ENCODE data around the gene IQCH. TPM values are rescaled to one million over a fixed set of nuclear protein-coding genes. Genes with fewer than 3 reads are reported as not detected.

IQCH gene
- total RNA-seq, 1 donor from 2014 or later: 6.9 TPM

DNA sequence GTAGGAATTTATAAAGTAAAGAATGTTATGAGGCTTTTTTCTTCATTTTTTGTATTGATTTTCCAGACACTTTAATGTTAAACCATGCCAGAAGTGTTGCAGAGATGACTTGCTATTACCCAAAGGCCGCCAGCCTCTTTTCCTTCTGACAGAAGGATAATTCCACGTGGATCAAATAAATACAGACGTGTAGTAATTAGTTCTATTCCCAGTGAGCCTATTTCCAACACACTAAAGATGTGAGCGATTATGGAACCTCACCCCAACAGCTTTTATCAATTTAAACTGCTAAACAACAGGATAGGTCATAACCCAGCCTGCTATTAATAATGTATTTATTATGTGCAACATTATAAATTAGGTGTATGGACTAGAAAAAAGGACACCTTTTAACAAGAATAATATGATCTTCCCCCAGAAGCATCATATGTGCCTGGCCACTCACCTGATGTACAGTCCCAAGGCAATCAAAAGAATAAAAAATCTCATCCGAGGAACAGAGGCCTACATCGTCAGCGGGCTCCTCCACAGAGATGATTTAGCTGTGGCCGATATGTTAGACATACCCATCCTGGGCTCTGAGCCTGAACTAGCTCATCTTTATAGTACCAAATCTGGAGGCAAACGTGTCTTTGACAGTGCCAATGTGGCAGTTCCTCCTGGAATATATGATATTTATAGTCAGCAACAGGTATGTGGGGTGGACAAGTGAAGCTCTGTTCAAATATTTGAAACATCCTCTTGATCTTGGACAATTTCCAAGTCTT lies 140.5 kb downstream of the IQCH start:
- no peak for DNase-seq (ENCODE audit: low read depth)

DNA sequence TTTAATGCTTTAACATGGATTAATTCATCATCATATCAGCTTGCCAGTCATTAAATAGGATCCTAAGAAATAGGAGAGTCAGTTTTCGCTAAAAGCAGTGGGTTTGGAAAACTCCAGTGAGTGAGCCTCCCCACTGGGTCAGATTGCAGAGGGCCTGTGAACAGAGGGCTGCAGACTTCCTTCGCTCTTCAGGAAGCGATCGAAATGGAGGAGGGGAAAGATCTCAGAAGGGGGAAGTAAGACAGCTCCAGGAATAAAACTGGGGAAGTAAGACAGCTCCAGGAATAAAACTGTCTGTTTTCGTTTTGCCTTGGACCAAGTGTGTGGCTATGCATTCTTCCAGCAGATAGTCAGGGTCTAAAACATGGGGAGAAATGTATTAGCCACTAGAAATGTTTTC lies 141.5 kb downstream of the IQCH start:
- no peak for DNase-seq (ENCODE audit: low read depth)

DNA sequence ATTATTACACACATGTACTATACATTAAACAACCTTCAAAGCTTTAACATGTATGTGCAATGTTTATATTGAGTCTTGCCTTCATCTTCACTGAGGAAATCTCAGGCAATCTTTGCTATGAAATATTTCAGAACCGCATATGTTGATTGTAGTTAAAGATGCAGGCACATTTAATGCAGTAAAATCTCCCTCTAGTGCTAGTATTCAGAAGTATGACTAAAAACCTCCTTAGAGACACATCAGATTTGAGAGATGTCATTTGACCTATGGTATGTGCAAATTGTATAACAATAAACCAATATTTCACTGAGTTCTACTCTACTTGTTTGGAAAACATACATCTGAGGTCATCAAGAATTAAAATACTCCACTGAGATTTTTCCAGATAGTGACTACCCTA lies 142.6 kb downstream of the IQCH start:
- no peak for DNase-seq (ENCODE audit: low read depth)

DNA sequence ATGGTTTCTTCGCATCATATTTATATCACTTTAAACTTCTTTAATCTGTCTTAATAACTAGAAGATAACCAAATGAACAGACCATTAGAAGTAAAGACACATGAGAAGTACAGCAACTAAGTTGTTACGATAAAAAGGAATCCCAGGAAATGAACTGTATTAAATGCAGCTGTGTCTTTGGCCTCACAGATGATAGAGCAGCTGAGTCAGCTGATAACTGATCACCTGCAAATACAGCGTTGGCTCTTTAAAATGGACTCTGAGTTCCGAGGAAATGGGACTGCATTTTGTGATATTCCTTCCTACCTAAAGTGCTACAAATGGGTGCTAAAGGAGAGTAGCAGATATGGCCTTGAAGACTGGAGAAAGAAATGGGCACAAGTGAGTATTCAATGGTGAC lies 145.3 kb downstream of the IQCH start:
- no peak for DNase-seq (ENCODE audit: low read depth)

DNA sequence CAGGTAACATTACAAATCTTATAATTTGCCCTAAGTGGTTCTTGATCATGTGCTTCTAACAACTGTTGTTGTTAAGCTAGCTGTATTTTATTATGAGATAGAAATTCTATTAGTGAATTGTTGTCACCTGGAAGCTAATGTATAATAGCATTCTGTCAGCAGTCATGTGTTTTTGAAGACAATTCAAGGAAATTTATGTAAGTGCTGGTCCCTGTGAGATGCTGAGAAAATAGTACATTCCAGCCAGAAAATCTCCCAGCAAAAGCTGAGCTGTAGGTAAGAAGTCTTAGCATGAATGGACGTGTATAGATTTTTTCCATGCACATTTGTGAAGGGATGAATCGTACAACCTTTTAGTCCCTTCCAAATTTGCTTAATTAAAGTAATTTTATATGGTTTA lies 146.3 kb downstream of the IQCH start:
- no peak for DNase-seq (ENCODE audit: low read depth)

DNA sequence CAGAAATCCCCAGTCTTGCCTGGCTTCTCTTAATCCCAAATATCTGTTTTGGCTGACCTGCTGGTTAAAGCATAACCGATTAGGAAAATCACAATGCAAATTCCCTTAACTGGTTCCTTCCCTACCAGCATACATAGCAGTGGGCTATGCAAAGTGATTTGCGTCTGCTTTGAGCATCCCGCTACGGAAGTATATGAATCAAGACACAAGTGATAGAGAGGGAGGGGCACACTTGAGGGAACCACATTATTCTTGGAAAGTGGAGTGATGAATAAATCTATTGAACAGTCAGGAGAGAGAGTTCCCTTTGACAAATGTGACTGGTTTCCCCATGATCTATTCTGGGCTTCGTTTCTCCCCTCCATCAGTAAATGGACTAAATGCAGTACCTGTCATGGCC lies 146.8 kb downstream of the IQCH start:
- DNase-seq (ENCODE audit: low read depth): no peak

DNA sequence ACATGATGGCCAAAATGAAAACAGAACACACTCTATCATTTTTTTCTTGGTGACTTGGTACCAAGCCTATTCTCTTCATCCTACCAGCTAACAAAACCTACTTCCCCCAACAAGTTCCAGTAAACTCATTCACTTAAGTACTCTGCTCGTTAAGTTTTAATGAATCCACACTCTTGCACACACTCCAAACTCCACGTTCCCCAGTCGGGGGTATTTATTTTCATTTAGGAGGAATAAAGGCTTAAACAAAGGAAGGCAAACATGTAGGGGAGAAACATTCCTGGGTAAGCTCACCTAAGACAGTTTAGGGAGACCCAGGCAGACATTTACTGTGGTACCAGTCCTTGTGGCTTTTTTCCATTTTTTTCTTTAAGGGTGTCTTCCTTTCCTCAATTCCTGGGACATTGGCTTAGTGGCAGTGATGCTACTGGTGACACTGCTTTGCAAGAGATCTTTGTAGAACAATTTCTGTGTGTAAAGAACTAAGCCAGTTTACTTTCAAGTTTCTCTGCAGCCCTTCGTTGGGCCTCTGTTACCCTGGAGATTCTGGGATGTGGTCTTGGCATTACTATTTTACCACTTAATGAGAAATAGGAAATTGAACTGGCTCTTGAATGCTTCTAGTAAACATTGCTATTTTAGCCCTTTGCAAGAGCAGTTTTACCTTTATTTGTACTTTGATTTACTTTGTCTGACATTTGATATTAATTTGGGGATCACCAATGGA lies 149.0 kb downstream of the IQCH start:
- no peak for DNase-seq (ENCODE audit: low read depth)

DNA sequence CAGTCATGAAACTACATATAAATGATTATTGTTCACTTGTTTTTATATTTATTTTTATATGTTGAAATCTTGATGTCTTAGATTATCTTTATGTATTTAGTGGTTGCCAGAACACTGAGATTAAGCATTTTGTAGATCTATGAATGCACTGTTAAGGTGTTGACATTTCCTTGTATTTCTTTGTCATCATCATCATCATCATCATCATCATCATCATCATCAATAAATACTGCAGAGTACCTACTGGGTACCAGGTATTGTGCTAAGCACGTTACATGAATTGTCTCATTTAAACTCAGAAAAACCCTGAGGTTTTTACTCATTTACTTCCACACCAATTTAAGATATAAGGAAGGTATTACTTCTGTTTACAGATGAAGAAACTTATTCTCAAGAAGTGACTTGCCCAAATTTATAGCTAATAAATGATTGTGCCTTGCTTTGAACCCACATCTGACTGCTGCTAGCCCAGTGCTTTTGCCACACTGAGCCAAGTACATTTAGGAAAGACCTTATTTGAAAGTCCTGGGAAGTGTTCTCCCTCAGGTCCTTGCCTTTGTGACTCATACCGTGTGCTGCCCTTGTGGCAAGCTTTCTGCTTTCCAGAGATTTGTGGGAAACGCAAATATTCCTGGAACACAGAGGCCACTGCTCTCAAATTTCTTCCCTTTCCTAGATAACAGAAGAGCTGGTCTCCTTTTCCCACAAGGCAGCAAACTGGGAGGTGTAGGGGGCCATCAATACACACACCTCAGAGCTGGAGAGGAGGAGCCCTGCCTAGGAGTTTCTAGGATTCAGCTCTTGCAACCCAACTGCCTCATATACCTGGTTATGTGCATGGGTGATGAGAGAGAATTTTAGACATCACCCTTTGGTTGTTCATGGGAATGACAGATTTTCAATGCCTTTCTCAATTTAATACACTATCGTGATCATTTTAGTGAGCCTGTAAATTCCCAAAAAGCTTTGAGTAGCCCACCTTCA lies 150.9 kb downstream of the IQCH start:
- peak; percentile 74 for DNase-seq (ENCODE audit: low read depth)

DNA sequence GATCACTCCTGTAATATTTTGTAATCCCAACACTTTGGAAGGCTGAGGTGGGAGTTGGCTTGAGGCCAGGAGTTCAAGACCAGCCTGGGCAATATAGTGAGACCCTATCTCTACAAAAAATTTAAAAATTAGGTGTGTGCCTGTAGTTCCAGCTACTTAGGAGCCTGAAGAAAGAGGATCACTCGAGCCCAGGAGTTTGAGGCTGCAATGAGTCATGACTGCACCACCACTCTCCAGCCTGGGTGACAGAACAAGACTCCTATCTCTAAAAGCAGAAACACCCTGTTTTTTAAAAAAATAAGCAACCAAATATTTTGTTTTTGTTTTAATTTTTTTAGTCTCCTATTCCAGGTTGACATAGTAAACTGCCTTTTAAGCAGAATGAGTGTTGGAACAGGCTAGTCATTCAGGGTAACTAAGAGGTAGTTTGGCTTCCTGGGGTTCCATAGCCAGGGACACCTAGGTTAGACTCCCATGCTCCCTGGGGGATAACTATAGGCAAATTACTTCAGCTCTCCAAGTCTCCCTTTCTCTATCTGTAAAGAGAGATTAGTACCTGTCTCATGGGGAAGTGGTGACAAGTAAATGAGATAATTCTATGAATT lies 151.8 kb downstream of the IQCH start:
- DNase-seq (ENCODE audit: low read depth): no peak

DNA sequence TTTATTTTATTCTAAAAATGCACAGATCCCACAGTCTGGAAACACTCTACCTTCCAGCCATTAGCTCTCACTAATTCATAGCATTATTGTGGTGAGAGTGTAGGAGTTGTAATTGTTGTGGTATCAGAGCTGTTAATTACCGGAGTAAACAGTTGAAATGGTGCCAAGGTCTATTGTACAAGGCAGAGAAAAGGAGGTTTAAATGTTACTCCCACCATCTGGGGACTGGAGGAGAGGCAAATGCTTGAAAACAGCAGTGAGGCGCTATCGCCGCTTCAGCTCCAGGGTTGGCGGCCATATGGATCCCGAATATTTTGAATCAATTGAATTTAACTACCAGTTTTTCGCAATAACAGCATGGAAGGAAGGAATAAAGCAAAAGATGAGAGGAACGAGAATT lies 153.2 kb downstream of the IQCH start:
- no peak for DNase-seq (ENCODE audit: low read depth)

DNA sequence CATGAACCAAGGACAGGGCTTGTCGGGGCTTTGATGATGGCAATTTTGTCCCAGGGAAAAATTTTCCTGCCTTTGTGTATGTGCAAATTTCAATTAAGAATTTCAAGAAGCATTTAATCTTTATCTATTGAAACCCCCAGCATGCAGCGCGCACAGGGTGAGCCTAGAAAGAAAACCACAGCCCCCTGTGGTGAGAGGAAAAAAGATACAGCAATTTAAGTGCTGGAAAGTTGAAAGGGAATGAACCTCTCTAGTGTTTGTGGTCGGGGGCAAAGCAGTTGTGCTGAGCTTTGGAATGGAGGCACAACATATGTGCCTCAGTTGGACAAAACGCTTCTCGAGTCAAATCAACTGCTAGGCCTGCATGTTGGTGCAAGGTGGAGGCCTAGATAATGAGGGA lies 154.6 kb downstream of the IQCH start:
- DNase-seq (ENCODE audit: low read depth): no peak

DNA sequence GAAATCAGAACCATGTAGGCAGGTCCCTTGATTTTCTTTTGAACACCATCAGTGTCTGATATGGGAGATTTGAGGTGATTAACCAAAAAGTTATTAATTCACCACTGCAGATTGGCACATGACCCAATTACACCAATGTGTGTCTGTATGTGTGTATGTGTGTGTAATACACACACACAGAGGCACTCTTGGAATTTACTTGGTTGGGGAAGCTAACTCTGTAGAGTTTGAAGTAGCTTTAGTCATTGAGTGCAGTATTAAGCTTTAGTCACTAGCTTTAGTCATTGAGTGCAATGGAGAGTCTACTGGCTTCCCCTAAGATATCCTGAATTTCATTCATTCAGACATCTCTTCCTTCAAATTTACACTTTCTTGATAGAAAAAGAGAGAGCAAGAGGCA lies 156.9 kb downstream of the IQCH start:
- no peak for DNase-seq (ENCODE audit: low read depth)

DNA sequence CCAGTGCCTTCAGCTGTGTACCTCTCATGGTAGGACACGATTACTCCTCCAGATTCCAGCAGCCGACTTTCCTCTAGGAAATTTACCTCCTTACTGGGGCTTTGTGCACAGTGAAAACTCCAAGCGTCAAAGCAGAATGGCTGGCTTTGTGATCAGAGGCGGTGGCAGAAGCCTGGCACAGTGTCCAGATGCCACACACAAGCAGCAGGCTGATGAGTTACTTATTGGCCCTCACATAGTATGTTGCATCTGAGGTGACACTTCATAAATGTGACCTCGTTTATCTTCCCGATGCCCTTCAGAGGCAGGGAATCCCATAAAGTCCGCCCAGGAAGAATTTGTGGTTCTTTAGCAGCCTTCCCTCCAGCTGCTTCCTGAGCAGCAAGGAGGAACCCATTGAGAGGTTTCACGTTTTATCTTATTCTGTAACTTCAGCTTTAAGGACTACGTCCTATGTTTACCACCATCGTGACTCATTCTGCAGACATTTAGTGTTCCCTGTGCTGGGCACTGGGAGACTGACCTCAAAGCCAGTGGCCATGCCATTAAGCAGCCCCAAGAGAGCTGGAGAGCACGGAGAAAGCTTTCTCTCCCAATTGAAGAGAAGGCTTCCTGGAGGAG lies 159.3 kb downstream of the IQCH start:
- peak; percentile 79 for DNase-seq (ENCODE audit: low read depth)

DNA sequence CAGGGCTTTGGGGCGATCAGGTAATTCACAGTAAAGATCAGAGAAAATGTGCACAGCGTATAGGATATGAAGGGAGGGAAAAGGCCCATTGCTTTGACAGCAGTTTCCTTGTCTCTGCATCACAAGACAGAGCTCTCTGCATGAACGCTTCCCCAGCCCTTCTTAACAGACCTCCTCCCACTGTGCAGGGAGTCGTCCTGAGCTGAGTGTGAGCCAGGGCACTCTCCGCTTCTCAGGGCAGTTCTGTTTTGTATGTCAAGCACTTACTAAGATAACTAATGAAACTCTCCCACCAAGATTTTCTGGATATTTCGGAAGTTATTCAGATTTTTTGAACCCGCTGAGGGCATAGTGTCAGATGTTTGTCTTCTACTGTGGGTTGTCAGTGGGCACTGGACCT lies 160.6 kb downstream of the IQCH start:
- no peak for DNase-seq (ENCODE audit: low read depth)

DNA sequence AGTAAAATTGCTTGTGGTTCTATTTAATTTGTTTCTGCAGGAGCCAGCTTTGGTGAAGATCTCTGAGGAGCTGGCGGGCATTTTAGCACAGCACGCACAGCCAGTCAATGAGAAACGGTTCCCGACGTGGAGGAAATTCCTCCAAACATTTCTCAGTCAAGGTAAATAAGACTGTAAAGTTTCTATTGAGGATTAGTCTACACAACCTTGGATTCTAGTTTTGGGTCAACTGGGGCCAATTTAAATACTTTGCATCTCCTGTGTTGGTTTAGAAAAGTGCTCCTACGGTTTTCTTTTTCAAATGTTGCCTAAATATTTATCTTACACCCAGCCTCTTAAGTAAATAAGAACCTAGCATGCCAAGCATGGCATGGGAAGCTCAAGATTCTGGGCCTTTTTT lies 162.3 kb downstream of the IQCH start:
- no peak for DNase-seq (ENCODE audit: low read depth)

DNA sequence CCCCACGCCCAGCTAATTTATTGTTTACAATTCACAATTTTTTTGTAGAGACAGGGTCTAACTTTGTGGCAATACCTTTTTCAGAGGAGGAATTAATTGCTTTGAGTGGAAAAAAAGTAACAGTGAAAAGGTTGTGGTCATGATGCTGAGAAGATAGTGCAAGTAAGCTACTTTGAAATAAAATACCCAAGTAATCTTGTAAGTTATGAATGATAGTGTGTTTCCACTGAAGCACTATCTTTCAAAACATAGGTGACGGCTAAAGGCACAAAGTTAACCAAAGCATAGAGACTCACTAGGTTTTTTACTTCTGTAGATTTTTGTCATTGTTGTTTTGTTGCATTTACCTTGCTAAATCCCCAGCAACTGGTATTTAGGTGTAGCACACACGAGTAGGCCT lies 165.1 kb downstream of the IQCH start:
- no peak for DNase-seq (ENCODE audit: low read depth)

DNA sequence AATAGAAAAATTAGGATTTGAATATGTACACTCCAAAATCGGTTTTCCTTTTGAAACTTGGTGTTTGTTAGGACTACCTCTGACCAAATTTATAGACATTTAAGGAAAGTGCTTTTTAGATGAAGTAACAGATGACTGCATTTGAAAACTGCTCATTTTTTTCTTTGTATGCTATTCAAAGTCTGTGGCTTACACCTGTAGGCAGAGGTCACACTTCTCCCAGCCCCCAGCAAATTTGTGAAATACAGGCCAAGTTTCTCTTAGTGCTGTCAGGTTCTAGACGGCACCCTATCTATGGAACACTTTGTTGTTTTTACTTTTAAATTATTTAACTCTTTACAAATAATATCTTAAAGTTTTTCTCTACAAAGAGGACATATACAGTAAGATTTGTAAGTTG lies 165.6 kb downstream of the IQCH start:
- no peak for DNase-seq (ENCODE audit: low read depth)

DNA sequence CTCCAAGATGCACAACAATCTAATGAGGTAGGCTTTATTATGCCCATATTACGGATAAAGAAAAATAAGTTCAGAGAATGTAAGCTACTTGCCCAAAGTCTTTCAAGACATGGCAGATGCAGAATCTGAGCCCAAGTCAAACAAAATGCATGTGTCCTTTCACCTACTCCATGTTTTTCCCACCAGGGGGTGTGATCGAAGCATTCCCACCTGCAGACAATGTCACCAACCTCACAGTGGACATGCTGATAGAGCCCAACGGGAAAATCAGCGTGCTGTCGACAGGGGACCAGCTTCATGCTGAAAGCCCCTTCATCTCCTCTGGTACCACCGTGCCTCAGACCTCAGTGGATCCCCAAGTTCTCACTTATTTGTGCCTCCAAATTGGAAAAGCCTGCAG lies 166.5 kb downstream of the IQCH start:
- DNase-seq (ENCODE audit: low read depth): no peak

DNA sequence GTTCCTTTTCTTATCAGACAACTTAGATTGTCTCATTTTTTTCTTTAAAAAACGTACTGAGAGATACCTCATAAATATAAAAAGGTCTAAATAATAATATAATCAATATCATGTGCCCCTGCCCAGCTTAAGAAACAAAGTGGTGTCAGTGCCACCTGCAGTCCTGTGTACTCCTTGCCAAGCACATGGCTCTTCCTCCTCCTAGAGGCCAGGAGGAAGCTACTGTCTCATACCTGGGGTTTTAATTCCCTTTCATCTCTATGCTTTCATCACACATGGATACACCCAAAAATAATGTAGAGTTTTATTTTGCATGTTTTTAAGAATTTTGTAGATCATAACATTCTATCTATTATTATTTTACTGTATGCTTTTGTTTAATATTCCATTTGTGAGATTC lies 167.7 kb downstream of the IQCH start:
- DNase-seq (ENCODE audit: low read depth): no peak

DNA sequence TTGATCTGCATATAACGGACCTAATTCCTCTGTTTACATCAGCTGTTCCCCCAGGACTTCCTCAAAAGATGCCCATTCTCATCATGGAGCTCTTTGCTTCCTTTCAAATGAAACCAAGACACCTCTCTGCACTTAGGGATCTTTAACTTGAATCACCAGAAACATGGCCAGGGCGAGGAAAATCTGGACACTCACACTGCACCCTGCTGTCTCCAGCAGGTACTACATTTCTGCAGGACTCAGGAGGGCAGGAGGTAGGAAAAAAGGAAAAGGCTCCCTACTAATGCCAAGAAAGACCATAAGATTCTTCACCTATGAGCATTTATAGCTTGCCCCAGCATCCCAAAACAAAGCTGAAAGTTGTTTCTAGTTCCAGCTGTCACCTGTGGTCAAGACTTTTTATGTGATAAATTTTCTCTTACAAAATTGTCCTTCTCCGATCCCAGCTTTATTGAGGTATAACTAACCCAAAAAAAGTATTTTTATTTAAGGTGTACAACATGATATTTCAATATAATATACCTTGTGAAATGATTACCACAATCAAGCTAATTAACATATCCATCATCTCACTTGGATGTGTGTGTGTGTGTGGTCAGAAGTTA lies 179.0 kb downstream of the IQCH start:
- DNase-seq (ENCODE audit: low read depth): peak; percentile 56
